ENCODE data around the gene DGCR2.

GRCh38 chr22:19114984-19115552 lies 7.1 kb downstream of the DGCR2 start:
- TF ChIP-seq, protein P1, sequence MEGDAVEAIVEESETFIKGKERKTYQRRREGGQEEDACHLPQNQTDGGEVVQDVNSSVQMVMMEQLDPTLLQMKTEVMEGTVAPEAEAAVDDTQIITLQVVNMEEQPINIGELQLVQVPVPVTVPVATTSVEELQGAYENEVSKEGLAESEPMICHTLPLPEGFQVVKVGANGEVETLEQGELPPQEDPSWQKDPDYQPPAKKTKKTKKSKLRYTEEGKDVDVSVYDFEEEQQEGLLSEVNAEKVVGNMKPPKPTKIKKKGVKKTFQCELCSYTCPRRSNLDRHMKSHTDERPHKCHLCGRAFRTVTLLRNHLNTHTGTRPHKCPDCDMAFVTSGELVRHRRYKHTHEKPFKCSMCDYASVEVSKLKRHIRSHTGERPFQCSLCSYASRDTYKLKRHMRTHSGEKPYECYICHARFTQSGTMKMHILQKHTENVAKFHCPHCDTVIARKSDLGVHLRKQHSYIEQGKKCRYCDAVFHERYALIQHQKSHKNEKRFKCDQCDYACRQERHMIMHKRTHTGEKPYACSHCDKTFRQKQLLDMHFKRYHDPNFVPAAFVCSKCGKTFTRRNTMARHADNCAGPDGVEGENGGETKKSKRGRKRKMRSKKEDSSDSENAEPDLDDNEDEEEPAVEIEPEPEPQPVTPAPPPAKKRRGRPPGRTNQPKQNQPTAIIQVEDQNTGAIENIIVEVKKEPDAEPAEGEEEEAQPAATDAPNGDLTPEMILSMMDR (conservative IDR thresholded peaks at IDR 0.05), result no peak
- no peak for TF ChIP-seq ZFX (IDR thresholded peaks at IDR 0.05)

Data from C4-2B (cell line).